NK-92 treated with Interleukin-12 subunit alpha and Interleukin-12 subunit beta, amount 100 ng/mL, for 24 hours (cell line): ENCODE measurements around the gene GNPTAB.

Source experiments
- DNase-seq: peaks from one replicate; lab custom pipeline; 2025; lab: John Stamatoyannopoulos, UW

The GNPTAB gene

GRCh38 chr12:101772012-101772775 is 58.6 kb downstream of the GNPTAB start:
- DNase-seq, result no peak

- no peak for DNase-seq
Measured at GRCh38 chr12:101769865-101770264, 60.9 kb downstream of the GNPTAB start.

DNA sequence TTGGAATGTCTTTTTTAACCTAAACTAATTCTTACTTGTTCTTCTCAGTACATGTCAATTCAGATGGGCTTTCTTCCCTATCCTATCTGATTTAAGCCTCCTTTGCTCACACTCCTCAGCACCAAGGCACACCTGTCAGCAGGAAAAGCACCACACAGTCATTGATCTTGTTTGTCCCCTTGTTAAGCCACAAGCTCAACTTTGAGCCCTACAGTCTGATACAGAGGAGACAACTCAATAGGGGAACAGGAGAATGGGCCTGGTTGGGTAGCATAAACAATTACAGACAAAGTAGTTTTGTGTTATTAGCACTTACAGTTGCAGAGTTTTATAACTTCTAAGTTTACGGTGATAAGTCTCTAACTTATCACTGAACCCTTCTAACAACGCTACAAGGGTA is 62.0 kb downstream of the GNPTAB start:
- DNase-seq, result no peak

- DNase-seq, result no peak
Measured at GRCh38 chr12:101767537-101767936, 63.2 kb downstream of the GNPTAB start.

GRCh38 chr12:101764051-101764792 is 66.5 kb downstream of the GNPTAB start:
- DNase-seq, result no peak

DNA sequence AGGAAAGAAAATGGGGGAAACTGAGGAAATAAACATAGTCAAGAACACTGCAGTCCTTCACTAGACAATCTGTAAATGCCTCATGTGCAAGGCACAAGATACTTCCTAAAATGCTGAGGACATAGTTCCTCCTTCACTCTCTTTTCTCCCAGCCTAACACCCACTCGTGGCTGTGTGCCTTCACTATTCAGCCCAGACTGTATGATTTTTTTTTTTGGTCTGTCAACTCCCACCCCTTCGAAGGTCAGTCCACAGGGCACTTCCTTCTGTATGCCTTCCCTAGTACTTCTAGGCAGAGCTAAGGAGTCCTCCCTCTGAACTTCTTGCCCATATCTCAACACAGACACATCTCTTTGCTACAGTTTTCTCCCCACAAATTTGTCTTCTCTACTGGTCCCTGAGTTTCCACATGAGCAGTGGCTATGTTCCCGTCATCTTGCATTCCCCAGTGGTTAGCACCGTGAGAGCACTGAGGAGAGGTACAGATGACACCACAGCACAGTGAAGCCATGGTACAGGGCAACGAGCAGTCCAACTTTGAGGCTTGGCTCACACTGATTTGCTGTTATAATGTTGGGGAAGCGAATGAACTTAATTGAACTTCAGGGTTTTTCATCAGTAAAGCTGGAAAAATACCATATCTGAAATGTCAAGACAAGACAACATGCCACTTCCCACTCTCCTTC is 67.4 kb downstream of the GNPTAB start:
- no peak for DNase-seq

DNA sequence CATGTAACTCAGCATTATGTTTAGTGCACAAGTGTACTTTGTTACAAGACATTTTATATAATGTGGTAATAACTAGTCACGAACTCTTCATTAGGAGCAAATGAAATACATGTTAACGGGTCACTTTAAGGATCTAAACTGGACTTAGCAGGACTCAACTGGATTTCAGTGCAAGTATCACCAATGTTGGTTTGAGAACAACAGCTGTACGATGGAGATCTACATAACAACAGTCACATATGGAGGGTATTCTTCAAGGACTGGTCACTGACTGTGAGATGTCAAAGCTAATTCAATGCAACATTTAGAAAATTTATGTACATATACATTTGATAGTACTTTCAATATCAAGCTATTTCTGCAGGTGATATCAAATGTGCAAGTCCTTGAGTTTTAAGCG is 69.0 kb downstream of the GNPTAB start:
- no peak for DNase-seq

DNA sequence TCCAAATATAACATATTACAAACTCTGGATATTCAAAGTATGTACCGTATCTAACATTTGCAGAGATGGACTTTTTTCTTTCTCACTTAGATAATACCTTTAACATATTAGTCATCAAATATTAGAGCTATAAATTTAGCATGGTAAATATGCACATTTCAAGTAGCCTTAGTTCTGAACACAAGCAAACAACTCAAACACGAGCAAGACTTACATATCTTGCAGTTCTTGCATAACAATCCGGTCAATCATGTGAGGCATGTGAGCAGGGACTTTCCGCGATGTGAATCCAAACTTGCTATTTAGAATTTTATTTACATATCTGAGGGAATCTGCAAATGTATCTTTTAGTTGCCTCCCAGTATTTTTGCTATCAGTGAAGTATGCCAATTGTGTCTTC is 69.4 kb downstream of the GNPTAB start:
- no peak for DNase-seq

DNA sequence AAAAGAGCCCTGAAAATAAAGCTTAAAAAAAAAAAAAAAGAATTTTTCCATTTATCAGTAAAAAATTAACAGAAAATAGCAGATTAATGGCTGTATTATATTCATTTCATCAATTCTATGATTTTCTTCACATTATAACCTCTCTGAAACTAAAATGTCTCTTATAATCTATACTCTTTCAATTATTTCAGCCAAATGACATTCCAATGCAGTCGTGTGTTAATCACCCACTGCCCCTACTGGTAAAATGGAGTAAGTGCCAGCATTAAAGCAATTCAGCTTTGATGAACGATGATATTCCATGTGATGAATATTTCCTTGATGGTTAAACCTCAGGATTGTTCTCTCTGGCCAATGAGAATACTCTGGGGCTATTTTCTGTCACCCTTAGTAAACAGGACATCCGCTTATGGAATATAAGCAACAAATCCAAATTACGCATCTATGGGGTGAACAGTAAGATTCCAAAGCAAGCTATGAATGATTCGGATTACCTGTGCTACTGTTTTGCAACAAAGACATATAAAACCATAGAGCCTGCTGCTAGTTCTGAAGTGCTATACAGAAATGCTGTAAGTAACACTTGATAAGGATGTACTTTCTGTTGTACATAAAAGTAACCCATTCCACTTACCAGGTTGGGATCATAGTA is 71.2 kb downstream of the GNPTAB start:
- DNase-seq, result no peak

DNA sequence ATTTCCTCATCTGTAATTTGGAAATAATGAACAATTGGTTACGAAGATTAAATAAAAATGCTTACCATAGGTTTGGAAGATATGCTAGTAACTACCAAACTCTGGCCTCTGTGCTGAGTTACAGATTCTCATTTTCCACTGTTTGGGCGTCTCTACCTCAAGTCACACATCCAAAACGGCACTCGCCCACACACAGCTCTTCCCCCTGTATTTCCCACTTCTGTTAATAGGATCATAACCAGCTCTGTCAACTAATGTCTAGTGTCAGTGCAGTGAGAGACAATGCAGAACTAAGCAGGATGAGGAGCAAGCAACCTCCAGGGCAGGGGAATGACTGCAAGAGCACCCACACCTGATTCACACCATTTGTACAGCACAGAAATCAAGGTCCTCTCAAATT is 80.6 kb downstream of the GNPTAB start:
- no peak for DNase-seq

DNA sequence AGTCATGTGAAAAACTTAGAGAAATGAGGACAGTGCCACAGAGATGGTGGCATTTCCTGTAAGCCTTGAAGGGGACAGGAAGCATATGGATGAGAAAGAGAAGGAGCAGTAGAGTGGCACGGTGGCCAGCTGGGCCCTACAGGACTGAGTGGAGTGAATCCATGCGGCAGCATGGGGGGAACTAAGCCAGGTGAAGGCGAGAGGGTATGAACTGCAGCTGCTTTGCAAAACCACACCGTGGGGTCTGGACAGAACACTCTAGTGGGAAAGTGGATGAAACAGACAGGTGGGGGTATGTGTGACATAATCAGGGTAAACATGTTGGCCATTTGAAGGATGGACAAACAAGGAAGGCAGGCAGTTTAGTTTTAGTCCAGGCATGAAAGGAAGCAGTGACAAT is 81.1 kb downstream of the GNPTAB start:
- no peak for DNase-seq

DNA sequence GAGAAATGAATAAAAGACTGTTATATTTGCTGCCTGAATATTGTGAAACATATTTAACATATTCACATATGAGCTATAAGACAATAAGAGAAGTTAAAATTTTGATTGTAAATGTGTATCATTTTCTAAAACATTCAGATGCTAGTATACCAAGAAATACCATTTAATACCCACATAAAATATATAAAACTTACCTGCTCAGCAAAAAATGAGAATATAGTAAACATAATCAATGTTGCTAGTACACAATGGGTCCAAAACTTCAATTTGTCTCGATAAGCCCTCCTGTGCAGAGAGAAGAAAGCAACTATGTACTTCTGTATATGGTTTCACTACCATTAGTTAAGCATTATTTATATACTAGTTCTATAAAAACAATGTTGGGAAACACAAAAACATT is 81.9 kb downstream of the GNPTAB start:
- no peak for DNase-seq

- DNase-seq, result no peak
Measured at GRCh38 chr12:101747697-101748096, 83.1 kb downstream of the GNPTAB start.

DNA sequence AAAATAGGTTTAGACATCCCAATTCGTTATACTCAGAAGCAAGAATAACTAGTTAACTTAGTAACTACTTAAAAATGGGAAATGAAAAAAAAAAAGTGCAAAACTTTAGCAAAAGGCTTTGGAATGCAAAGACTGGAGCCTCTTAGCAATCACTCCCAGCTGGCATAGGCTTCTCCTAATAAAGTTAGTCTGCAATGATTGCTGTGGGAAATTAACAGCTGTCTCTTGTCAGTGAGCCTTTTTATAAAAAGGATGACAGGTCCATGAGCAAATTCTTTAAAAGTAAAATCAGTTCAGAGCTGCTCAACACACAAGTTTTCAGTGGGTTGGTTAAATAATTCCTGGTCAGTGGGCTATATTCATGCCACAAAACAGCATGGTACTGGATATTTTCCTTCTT is 84.1 kb downstream of the GNPTAB start:
- no peak for DNase-seq

- DNase-seq, result no peak
Measured at GRCh38 chr12:101746196-101746595, 84.6 kb downstream of the GNPTAB start.

DNA sequence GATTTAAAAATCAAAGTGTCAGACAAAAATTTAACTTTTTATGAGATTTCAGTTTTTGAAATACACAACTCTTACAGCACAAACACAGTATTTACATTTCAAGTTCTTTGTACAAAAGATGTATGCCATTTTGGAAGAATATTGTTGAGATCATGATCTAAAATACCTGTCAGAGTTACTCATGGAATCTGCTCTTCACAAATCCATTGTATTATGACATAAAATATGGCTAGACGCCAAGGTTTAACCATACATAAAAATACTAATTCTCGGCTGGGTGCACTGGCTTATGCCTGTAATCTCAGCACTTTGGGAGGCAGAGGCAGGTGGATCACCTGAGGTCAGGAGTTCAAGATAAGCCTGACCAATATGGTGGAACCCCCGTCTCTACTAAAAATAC is 85.3 kb downstream of the GNPTAB start:
- no peak for DNase-seq

DNA sequence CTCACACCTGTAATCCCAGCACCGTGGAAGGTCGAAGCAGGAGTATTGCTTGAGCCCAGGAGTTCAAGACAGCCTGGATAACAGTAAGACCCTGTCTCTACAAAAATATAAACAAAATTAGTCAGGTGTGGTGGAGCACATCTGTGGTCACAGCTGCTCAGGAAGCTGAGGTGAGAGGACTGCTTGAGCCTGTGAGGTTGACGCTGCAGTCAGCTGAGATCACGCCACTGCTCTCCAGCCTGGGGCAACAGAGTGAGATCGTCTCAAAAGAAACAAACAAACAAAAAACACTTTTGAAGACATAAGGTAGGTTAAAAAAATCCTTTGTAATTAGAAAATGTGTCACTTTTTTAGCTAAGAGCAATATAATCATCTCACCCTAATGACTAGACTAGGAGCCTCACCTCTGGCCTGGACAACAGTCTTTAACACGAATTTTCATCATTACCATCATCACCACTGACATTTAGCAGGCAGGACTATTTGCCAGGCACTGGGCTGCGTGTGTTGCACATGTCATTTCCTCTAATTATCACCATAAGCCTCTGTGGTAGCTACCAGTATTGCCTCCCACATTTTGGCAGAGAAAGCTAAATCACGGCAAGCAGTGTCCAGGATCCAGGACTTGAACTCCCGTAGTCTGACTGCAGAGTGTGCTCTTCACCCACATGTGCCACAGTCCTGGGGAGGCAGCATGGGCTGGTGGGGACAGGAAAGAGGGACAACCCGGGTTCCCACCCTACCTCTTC is 86.9 kb downstream of the GNPTAB start:
- peak; percentile 8 for DNase-seq

DNA sequence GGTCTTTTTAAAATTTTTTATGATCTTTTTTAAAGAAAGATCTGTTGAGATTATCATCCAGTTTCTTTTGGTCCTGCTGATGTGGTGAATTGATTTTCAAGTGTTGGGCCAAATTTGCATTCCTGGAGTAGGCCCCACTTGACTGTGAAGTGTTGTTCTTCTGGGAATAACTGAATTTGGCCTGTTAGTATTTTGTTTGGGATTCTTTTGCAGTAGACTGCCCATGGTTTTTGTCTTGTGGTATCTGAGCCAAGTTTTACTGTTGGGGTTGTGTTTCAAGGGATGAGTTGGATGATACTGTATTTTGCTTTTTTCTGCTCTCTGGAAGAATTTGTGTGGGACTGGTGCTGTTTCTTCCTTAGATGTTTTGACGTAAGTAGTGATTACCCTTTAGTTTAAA is 87.5 kb downstream of the GNPTAB start:
- no peak for DNase-seq

- DNase-seq, result no peak
Measured at GRCh38 chr12:101740980-101741379, 89.8 kb downstream of the GNPTAB start.

DNA sequence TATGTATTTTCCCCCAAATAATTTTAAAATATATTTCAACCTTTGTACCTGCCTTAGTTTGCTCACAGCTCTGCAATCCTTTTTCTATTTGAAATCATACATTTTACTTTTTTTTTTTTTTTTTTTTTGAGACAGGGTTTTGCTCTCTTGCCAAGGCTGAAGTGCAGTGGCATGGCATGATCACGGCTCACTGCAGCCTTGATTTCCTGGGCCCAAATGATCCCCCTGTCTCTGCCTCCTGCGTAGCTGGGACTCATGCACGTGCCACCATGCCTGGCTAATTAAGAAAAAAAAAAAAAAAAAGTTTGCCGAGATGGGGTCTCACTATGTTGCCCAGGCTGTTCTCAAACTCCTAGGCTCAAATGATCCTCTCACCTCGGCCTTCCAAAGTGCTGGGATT is 90.2 kb downstream of the GNPTAB start:
- DNase-seq, result no peak

- no peak for DNase-seq
Measured at GRCh38 chr12:101738920-101739665, 91.7 kb downstream of the GNPTAB start, which contains the start of gene SYCP3. TSS of gene SYCP3 (minus strand) at chr12:101739462. CDS start at chr12:101737935, 1,527 bp downstream.
